Measurements from ENCODE around the gene NKX6-1.

GRCh38 chr4:84495794-84496261, 3.3 kb downstream of the NKX6-1 start:
- no peak for TF ChIP-seq GATA3 (IDR thresholded peaks at IDR 0.05; ENCODE audit: low read depth, low read length)
- TF ChIP-seq GATA2 (IDR thresholded peaks at IDR 0.05; ENCODE audit: low read depth, low read length): no peak
